HG03442 (cell line): ENCODE measurements around the gene PRUNE2.
A peak's percentile ranks its signal among the peaks of the same experiment; 100 is the strongest.

Experiments used
- ATAC-seq: cut with Tn5 transposase; IDR thresholded peaks from one replicate; pipeline ENCODE4 v1.9.1; 2021; ENCODE audit warnings: mild to moderate bottlenecking, moderate library complexity; ENCODE audit not compliant: unreplicated experiment

PRUNE2 gene

DNA sequence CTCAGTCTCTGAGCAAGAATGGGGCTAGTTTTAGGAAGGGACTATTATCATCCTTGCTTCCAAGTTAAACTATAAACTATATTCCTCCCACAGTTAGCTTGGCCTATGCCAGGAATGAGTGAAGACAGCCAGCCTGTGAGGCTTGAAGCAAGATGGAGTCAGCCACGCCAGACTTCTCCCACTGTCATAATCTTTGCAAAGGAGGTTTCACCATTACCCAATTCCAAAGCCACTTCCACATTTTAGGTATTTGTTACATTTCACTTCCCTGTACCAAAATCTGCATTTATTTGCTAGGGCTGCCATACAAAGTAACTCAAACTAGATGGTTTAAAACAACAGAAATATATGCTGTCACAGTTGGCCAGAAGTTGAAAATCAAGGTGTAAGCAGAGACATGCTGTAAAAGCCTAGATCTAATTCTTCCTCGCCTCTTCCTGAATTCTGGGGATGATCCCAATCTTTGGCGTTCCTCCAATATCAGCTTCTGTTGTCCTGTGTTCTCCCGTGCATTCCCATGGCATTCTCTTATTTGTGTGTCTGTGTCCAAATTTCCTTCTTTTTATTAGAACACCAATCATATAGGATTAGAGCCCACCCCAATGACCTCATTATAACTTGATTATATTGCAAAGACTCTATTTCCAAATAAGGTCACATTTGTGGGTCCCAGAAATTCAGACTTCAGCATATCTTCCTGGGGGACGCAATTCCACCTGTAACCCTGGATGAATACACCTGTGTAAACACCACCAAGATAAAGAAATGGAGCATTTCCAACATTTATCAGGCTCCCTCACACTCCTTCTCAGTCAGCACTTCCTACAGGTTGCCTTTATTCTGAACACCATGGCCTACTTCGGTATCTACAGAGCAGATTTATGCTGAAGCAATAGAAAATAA lies 320.2 kb downstream of the PRUNE2 start:
- no peak for ATAC-seq

DNA sequence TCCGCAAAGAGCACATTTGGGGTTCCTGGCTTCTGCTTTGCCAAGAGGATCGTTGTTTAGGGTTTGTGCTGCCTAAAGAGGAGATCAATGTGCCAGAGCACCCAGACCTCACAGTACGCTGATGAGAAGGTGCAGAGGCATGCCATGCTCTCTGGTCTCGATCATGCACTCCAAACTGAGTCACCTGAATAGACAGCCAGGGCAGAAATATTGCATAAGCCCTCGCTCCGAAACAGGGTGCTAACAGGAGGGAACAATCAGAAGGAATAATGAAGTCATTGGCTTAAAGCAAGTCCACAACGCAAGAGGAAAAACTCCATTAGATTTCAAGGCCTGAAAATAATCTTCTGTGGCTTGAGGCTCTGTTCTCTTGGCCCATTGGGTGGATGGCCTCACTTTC lies 322.7 kb downstream of the PRUNE2 start:
- ATAC-seq, result no peak

DNA sequence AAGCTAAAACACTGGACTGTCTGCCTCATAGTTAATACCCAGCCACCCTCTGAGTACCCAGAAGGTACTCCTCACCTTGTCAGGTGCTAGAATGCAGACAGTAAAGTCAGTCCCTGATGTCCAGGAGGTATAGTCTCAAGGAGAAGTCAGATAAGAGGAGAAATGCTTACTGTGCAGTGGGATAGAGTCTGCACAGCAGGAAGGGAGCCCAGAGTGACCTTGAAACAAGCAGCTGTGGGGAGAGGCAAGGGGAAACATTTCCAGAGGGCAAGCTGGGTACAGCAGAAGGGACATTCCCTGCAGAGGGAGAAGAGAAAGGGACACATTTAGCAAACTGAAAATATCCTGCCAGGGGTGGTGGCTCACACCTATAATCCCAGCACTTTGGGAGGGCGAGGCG lies 324.2 kb downstream of the PRUNE2 start:
- ATAC-seq, result no peak

DNA sequence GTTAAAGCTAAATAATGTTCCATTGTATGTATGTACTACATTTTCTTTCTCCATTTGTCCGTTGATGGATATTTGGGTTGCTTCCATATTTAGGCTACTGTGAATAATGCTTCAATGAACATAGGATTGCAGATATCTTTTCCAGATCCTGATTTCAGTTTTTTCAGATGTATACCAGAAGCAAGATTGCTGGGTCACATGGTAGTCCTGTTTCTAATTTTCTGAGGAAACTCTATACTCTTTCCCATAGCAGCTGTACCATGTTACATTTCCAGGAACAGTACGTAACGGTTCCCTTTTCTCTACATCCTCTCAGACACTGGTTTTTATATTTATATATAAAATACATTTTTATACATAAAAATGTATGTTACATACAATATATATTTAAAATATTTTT lies 325.1 kb downstream of the PRUNE2 start:
- no peak for ATAC-seq

DNA sequence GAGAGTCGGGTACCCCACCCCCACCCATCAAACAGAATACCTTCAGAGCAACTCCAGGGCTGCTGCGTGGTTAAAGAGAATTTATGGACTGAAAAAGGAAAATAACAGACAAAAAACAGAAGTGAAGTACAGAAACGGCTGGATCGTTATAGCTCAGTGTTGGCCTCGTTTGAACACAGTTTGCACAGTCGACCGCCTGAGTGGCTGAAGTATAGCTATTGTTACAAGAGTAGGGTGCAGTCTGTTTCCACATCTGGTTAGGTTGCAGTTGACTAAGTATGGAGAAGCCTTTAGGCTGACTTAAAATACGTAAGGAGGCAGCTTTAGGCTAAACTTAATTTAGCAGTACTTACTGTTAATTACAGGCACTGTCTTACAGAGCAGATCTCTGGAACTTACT lies 325.7 kb downstream of the PRUNE2 start:
- no peak for ATAC-seq

- ATAC-seq, result peak; percentile 83
These were observed 329.6 kb downstream of the PRUNE2 start for GRCh38 chr9:76576344-76576743.

DNA sequence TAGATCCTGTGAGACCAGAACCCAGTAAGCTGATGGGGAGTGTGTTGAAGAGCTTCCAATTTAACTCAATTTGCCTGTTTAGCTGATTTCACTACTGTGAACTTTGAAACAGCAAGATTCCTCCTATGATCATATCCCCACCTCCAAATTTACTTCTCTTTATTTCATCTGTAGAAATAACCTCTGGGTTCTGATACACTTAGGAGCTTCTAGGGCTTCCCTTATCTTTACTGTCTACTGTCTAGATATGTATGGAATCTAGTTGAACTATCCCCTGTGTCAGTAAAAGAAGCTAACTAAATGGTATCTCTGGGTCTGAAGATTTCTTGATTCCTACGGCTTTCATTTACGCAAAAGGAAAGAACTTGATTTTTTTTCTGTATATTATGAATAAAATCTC lies 330.2 kb downstream of the PRUNE2 start:
- no peak for ATAC-seq

- no peak for ATAC-seq
These were observed 331.8 kb downstream of the PRUNE2 start for GRCh38 chr9:76573905-76574760.

- no peak for ATAC-seq
These were observed 332.5 kb downstream of the PRUNE2 start for GRCh38 chr9:76573408-76573807.

- ATAC-seq, result no peak
These were observed 333.8 kb downstream of the PRUNE2 start for GRCh38 chr9:76572151-76572550.

- no peak for ATAC-seq
These were observed 334.2 kb downstream of the PRUNE2 start for GRCh38 chr9:76571743-76572146.

DNA sequence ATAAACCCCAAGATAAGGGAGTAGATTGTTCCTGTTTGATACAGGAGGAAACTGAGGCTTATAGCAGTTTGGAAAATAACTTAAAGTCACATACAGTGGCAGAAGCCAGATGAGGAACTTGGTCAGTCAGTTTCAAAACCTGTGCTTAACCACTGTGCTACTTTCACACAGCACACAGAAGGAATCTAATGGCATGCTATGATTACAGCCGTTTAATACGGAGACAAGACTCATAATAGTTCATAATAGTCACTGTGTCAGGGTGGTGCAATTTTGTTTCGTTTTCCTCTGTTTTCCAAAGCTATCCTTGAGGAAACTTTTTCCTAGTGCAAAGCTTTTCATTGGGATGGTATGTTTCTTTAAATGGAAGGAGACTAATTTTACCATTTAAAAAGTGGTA lies 334.6 kb downstream of the PRUNE2 start:
- ATAC-seq, result peak; percentile 91

GRCh38 chr9:76570826-76571225 lies 335.1 kb downstream of the PRUNE2 start:
- no peak for ATAC-seq

GRCh38 chr9:76567086-76567485 lies 338.8 kb downstream of the PRUNE2 start:
- no peak for ATAC-seq

- ATAC-seq, result no peak
These were observed 341.6 kb downstream of the PRUNE2 start for GRCh38 chr9:76564297-76564696.

DNA sequence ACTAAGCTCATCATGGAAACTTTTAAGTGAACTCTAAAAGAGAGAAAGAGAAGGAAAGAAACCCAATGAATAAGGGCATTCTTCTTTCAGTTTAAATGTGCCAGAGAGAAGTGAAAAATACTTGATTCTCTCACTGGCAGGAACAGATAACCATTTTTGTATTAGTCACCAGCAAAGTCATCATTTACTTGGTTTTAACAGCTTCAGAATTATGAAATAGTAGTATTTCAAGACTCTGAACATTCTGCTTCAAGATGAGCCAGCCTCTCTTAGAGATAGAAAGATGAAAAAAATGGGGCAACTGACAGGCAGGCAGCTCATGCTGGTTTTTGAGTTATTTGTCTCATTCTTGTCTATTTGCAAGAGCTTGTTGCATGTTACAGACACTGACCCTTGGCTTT lies 343.4 kb downstream of the PRUNE2 start:
- peak; percentile 81 for ATAC-seq

- ATAC-seq, result peak; percentile 18
These were observed 344.0 kb downstream of the PRUNE2 start for GRCh38 chr9:76561900-76562299.
